K562 (cell line): Measurements from ENCODE around the gene PRDM16. TPM values are rescaled to one million over a fixed set of nuclear protein-coding genes. Genes with fewer than 3 reads are reported as not detected.

ENCODE experiments used
- ATAC-seq: fragments of 200-7000 bp; cut with Tn5 transposase; 3 replicates; pipeline ENCODE4 v1.9.1; 2020; ENCODE audit warnings: moderate library complexity
- BruUV-seq: library from RNA; stranded (reverse); fragments of 400-500 nt; replicated peaks from 2 replicates; lab custom pipeline; 2021; lab: Mats Ljungman, UMichigan
- CTCF ChIA-PET: fragments of 300-600 bp; formaldehyde crosslinking; extraction: SDS; loops from one replicate; lab custom pipeline; 2021; ENCODE audit warnings: low intra/inter-chr PET ratio; lab: Yijun Ruan, JAX
- POLR2A ChIA-PET: fragments of 300-600, 350-650 bp; sonication (Branson Sonifier 250); formaldehyde crosslinking; extraction: SDS; loops from one replicate; lab custom pipeline; 2021; ENCODE audit warnings: antibody characterized with exemption, inconsistent platforms; lab: Yijun Ruan, JAX
- DNase-seq, 4 experiments: peaks; one replicate each; pipeline versions ENCODE4 v3.0.0 to v3.0.0-alpha.2; 2011 to 2018; ENCODE audit warnings: low spot score in 3 of 4, mixed read lengths in 3 of 4; ENCODE audit errors: extremely low read depth in 1 of 4
- FAIRE-seq: peaks from 2 replicates; lab custom pipeline; 2011; peaks lifted over from hg19 to GRCh38; lab: Jason Lieb, UNC
- H2AFZ ChIP-seq: 2 replicates; pipeline ENCODE4 v1.6.0; 2011; ENCODE audit warnings: low read depth, low read length, control low read depth, inconsistent platforms
- H3K27ac ChIP-seq: fragments of 200-600 bp; 3 replicates; pipeline ENCODE4 v1.8.0; 2011; ENCODE audit warnings: low read depth, mild to moderate bottlenecking, control low read depth, inconsistent platforms, low read length, moderate library complexity, mixed read lengths; ENCODE audit errors: extremely low read depth
- H3K27me3 ChIP-seq, 2 experiments: fragments of 300-600 bp in 1 of 2; 2 replicates in 1 of 2; 3 replicates in 1 of 2; pipeline versions ENCODE4 v1.6.0 to v1.8.0; 2011; ENCODE audit warnings: inconsistent platforms in 2 of 2, low read length in 2 of 2, mild to moderate bottlenecking in 1 of 2, mixed read lengths in 1 of 2, moderate library complexity in 1 of 2; ENCODE audit not compliant: control insufficient read depth in 2 of 2, insufficient read depth in 2 of 2
- H3K36me3 ChIP-seq: fragments of 300-600 bp; 3 replicates; pipeline ENCODE4 v1.8.0; 2011; ENCODE audit warnings: mild to moderate bottlenecking, low read length, inconsistent platforms; ENCODE audit not compliant: control insufficient read depth, insufficient read depth
- H3K4me1 ChIP-seq, 2 experiments: fragments of 200-600 bp in 1 of 2; replicated peaks in 1 of 2; 2 replicates in 1 of 2; 3 replicates in 1 of 2; pipeline versions ENCODE4 v1.5.1 to v1.8.0; 2011; ENCODE audit warnings: inconsistent platforms in 2 of 2, low read length in 2 of 2, mild to moderate bottlenecking in 1 of 2, mixed read lengths in 1 of 2, moderate library complexity in 1 of 2; ENCODE audit not compliant: control insufficient read depth in 2 of 2, insufficient read depth in 2 of 2
- H3K4me2 ChIP-seq: 2 replicates; pipeline ENCODE4 v1.6.1; 2011; ENCODE audit warnings: low read length, control low read depth, inconsistent platforms, mixed read lengths; ENCODE audit not compliant: insufficient read depth
- H3K4me3 ChIP-seq: fragments of 200-600 bp; sonication (generic), shearing (Covaris generic); 2 replicates; pipeline ENCODE4 v1.5.1; 2016; ENCODE audit warnings: control low read depth, inconsistent platforms
- H3K79me2 ChIP-seq: fragments of 200-600 bp; 3 replicates; pipeline ENCODE4 v1.8.0; 2011; ENCODE audit warnings: low read length, inconsistent platforms; ENCODE audit not compliant: control insufficient read depth, insufficient read depth
- H3K9ac ChIP-seq, 2 experiments: 2 replicates each; pipeline versions ENCODE4 v1.6.0 to v1.6.1; 2011; ENCODE audit warnings: low read depth in 2 of 2, low read length in 2 of 2, control low read depth in 1 of 2, inconsistent platforms in 1 of 2, mild to moderate bottlenecking in 1 of 2, mixed read lengths in 1 of 2; ENCODE audit not compliant: insufficient read depth in 1 of 2
- H3K9me1 ChIP-seq: one replicate; pipeline ENCODE4 v1.6.0; 2011; ENCODE audit warnings: inconsistent platforms, mild to moderate bottlenecking, low read length, moderate library complexity; ENCODE audit not compliant: control insufficient read depth, insufficient read depth
- H3K9me3 ChIP-seq: replicated peaks from 2 replicates; pipeline ENCODE4 v1.5.1; 2011; ENCODE audit warnings: low read depth, low read length, inconsistent platforms; ENCODE audit not compliant: control insufficient read depth, insufficient read depth
- H4K20me1 ChIP-seq: replicated peaks from 2 replicates; pipeline ENCODE4 v1.6.1; 2011; ENCODE audit warnings: low read length, inconsistent platforms, mixed read lengths; ENCODE audit not compliant: control insufficient read depth, insufficient read depth
- GATAD2B ChIP-seq: fragments of 450-650 bp; IDR thresholded peaks from 2 replicates; pipeline ENCODE4 v1.6.1; 2017; ENCODE audit warnings: mild to moderate bottlenecking, borderline replicate concordance
- HNRNPUL1 ChIP-seq: fragments of 200-400 bp; formaldehyde crosslinking; IDR thresholded peaks from 2 replicates; pipeline ENCODE4 v1.6.1; 2017; ENCODE audit warnings: low read length
- MEF2D ChIP-seq: conservative IDR thresholded peaks from 2 replicates; pipeline ENCODE4 v1.6.1; 2016; ENCODE audit warnings: low read depth, missing genetic modification characterization, missing compliant biosample characterization
- NR2C1 ChIP-seq, 2 experiments: fragments of 450-650 bp; IDR thresholded peaks; 2 replicates each; pipeline ENCODE4 v1.6.1; 2017; ENCODE audit warnings: mild to moderate bottlenecking in 2 of 2, antibody characterized with exemption in 1 of 2, inconsistent platforms in 1 of 2, missing compliant biosample characterization in 1 of 2, missing genetic modification characterization in 1 of 2
- TCF7 ChIP-seq: sonication (generic); IDR thresholded peaks from 2 replicates; pipeline ENCODE4 v1.6.1; 2016; ENCODE audit warnings: antibody characterized with exemption, borderline replicate concordance
- ZC3H11A ChIP-seq: IDR thresholded peaks from 2 replicates; pipeline ENCODE4 v1.6.1; 2012; ENCODE audit warnings: low read depth, low read length, improper control_type of control experiment
- ZC3H4 ChIP-seq: sonication (generic); formaldehyde crosslinking; IDR thresholded peaks from 2 replicates; pipeline ENCODE4 v1.9.0; 2021; ENCODE audit warnings: missing genetic modification reagents, borderline replicate concordance
- WGBS: fragments of 100-300 bp; shearing (Covaris generic); methylation state at CpG from one replicate; pipeline ENCODE4 v1.1.6; 2016; ENCODE audit warnings: low coverage, mixed read lengths; ENCODE audit not compliant: insufficient coverage; ENCODE audit errors: missing lambda C conversion rate; 5-methylcytosine and 5-hydroxymethylcytosine counted together
- in situ Hi-C: fragments of 300-500 bp; cut with MboI; formaldehyde crosslinking; loops from 4 replicates; pipeline ENCODE4 v1.15.0; 2018; ENCODE audit warnings: inconsistent platforms, mixed read lengths
- intact Hi-C: fragments of 100-400 bp; cut with micrococcal nuclease; formaldehyde crosslinking; loops from 2 replicates; pipeline ENCODE4 v1.14.2; 2022
- polyA plus RNA-seq, 8 experiments: library from polyadenylated mRNA; depleted of rRNA in 4 of 8; stranded (reverse) in 5 of 8; unstranded in 3 of 8; fragments of >200 nt; fragmentation: Nextera tagmentation in 2 of 8; fragmentation: Illumina TruSeq in 1 of 8; extraction: Ambion mirVana in 2 of 8; extraction: Trizol in 1 of 8; gene quantifications; 2 replicates each; pipeline versions ENCODE4 v1.2.1 to v1.2.3, GENCODE V29; 2011 to 2014; ENCODE audit warnings: inconsistent platforms in 1 of 8, missing spikeins in 1 of 8
- total RNA-seq, 7 experiments: library from RNA; depleted of rRNA in 6 of 7; stranded (reverse); fragments of >200 nt in 6 of 7; fragmentation: Illumina TruSeq in 2 of 7; extraction: Trizol in 2 of 7; gene quantifications; 2 replicates each; pipeline versions ENCODE4 v1.2.1 to v1.2.3, GENCODE V29; 2011 to 2021; ENCODE audit warnings: low replicate concordance in 1 of 7

PRDM16 gene
- total and polyA plus RNA-seq, 9 of the 15 experiments (the other 6 are each of a cell fraction or from before 2014, with no cell fraction given), result 0.10 to 0.27 TPM; not detected in 7

- CTCF ChIA-PET, result no interaction called here
- BruUV-seq, result no TSS peak
- Histone ChIP-seq H3K27me3 (peaks cover 44 to 77% of the 10 kb centered on the region in 2 experiments), H3K79me2 (no peaks in the 10 kb centered on the region), H3K27ac (no peak overlapping the region), H3K9me1 (peaks cover 3% of the 10 kb centered on the region), H4K20me1 (peaks cover 17% of the 10 kb centered on the region), H3K9me3 (no peaks in the 10 kb centered on the region), H3K4me1 (peaks cover 0 to 6% of the 10 kb centered on the region in 2 experiments; a peak in 2 of 5 replicates), H3K9ac (no peak overlapping the region), H2AFZ (no peak overlapping the region), H3K4me2 (no peak overlapping the region), H3K4me3 (no peak overlapping the region), H3K36me3 (no peaks in the 10 kb centered on the region)
- TF ChIP-seq ZC3H11A, result no peak
- TF ChIP-seq MEF2D, result no peak
- no peak for TF ChIP-seq GATAD2B
- TF ChIP-seq NR2C1 (IDR thresholded peaks at IDR 0.05), result no peak
- TF ChIP-seq NR2C1 (tag; IDR thresholded peaks at IDR 0.05), result no peak
- no peak for TF ChIP-seq HNRNPUL1
- TF ChIP-seq ZC3H4 (CRISPR knock-in tag), result no peak
- TF ChIP-seq TCF7, result no peak
- DNase-seq, result no peak
- FAIRE-seq, result no peak
- intact Hi-C loops (no loop called here), in situ Hi-C loops (no loop called here)
- under 1% methylated on average over 14 of the region's 14 CpGs for WGBS
- POLR2A ChIA-PET, result interaction anchor here (0.7 to 1.3 kb wide), 2 partner anchors 13 to 34 kb away, joined by 3 to 5 read pairs; no protein-coding TSS in a partner anchor
- ATAC-seq, result no peak
Observed at GRCh38 chr1:3234956-3235355, 166.0 kb downstream of the PRDM16 start.
